SH-SY5Y (cell line): ENCODE results near the gene PROCR.

Source experiments
- GATA2 ChIP-seq: IDR thresholded peaks from 2 replicates; pipeline ENCODE4 v1.6.1; 2011; ENCODE audit warnings: mild to moderate bottlenecking, low read depth, low read length
- GATA3 ChIP-seq: IDR thresholded peaks from 2 replicates; pipeline ENCODE4 v1.6.1; 2011; ENCODE audit warnings: low read depth, mild to moderate bottlenecking, low read length, moderate library complexity

- TF ChIP-seq GATA3 (no peak), GATA2 (no peak)
These were observed 39.9 kb upstream of the PROCR start for GRCh38 chr20:35131934-35132333.
